T-helper 2 cell (primary cell): ENCODE data around the gene KRTCAP3.
"Not testable (repeated sequence)": the region's sequence is repeated elsewhere in the genome, so short reads cannot be mapped to it uniquely, and the experiment has no call there.

Source experiments
- DNase-seq, 5 experiments: peaks; one replicate each; pipeline versions ENCODE4 v3.0.0 to v3.0.0-alpha.2; 2012 to 2022
- total RNA-seq, 2 donors: gene quantifications; one replicate each; lab custom pipeline; 2026; lab: John Stamatoyannopoulos, UW

Gene KRTCAP3, protein sequence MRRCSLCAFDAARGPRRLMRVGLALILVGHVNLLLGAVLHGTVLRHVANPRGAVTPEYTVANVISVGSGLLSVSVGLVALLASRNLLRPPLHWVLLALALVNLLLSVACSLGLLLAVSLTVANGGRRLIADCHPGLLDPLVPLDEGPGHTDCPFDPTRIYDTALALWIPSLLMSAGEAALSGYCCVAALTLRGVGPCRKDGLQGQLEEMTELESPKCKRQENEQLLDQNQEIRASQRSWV
- 3.2 to 5.3 reads per million in 2 donors for total RNA-seq

DNA sequence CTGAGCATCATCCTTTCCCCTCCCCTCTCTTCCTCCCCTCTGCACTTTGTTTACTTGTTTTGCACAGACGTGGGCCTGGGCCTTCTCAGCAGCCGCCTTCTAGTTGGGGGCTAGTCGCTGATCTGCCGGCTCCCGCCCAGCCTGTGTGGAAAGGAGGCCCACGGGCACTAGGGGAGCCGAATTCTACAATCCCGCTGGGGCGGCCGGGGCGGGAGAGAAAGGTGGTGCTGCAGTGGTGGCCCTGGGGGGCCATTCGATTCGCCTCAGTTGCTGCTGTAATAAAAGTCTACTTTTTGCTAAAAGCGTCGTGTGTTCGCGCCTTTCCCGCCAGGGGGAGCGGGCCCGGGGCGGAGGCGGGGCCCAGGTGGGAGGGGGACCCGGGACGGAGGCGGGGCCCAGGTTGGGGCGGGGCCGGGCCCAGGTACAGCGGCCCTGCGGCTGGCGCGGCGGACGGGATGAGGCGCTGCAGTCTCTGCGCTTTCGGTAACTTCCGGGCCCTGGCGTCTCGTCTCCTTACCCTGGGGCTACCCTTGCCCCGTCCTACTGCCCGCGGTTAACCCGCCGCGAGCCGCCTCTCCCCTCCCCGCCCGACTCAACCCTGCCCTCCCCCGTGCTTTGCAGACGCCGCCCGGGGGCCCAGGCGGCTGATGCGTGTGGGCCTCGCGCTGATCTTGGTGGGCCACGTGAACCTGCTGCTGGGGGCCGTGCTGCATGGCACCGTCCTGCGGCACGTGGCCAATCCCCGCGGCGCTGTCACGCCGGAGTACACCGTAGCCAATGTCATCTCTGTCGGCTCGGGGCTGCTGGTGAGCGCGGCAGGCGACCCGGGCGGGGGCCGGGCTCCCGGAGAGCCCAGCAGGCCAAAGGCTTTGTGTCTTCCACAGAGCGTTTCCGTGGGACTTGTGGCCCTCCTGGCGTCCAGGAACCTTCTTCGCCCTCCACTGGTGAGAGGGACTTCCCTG, at the start of gene KRTCAP3:
KRTCAP3 (plus strand) TSS at position 424 of the 962 bp plus-strand sequence; CDS start at position 456, 32 bp downstream.
- peak; percentile 18 to 52 (median 32) for DNase-seq

DNA sequence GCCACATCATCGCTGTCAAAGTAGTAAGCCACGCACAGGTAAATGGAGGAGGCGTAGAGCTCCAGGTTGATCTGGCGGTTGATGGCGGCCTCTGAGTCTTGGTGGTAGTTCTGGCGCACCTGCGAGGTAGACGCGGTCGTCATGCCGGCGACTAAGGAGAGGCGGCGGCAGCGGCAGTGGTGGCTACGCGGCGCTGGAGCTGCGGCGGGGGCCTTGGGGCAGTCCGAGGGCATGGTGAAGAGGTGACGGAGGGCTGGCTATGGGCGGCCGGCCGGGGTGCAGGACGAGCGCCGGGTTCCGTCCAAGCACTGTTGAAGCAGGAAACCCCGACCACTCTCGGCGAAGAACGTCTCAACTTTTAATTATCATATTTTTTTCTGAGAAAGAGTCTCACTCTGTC, 49.0 kb upstream of the KRTCAP3 start:
- no peak for DNase-seq

DNA sequence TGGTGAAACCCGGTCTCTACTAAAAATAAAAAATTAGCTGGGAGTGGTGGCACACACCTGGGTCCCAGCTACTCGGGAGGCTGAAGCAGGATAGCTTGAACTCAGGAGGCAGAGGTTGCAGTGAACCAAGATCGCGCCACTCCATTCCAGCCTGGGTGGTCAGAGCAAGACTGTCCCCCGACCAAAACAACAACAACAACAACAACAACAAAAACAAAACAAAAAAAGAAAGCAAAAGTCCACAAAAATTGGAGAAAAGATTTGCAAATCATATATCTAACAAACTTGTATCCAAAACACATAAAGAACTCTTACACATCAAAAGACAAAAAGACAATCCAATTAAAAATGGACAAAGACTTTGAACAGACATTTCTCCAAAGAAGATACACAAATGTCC, 43.2 kb upstream of the KRTCAP3 start:
- no peak for DNase-seq

GRCh38 chr2:27400348-27401135, 41.6 kb upstream of the KRTCAP3 start:
- DNase-seq: no peak

- DNase-seq: no peak
Measured at GRCh38 chr2:27407798-27408491, 34.2 kb upstream of the KRTCAP3 start.

- peak in 1 of 5 experiments; percentile 24 for DNase-seq
Measured at GRCh38 chr2:27408601-27409320, 33.4 kb upstream of the KRTCAP3 start.

- DNase-seq: peak; percentile 90 to 97 (median 96)
Measured at GRCh38 chr2:27409321-27410073, 32.7 kb upstream of the KRTCAP3 start, which contains the start of gene PPM1G. Gene PPM1G (minus strand): TSS chr2:27409591. CDS start chr2:27409422, 169 bp downstream.

- no peak for DNase-seq
Measured at GRCh38 chr2:27412419-27413152, 29.6 kb upstream of the KRTCAP3 start.

- DNase-seq: no peak
Measured at GRCh38 chr2:27416151-27416550, 26.0 kb upstream of the KRTCAP3 start.

DNA sequence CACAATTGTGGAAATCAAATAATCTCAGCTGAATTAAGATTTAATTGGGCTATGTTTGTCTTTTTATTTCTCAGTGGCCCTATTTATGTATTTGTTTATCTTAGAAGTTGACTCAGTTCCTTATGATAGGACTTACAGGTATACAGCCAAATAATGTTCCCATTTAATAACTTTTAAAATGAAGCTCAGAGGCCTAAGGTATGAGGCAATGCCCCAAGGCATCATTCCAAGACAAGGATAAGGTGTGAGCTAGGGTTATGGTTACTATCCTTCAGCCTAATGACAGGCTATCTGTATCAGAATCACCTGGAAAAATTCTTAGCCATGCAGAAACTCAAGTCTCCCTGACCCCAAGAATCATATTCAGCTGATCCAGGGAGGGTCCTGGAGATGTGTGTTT, 21.2 kb upstream of the KRTCAP3 start:
- DNase-seq: no peak

- no peak for DNase-seq
Measured at GRCh38 chr2:27421660-27422250, 20.4 kb upstream of the KRTCAP3 start.

DNA sequence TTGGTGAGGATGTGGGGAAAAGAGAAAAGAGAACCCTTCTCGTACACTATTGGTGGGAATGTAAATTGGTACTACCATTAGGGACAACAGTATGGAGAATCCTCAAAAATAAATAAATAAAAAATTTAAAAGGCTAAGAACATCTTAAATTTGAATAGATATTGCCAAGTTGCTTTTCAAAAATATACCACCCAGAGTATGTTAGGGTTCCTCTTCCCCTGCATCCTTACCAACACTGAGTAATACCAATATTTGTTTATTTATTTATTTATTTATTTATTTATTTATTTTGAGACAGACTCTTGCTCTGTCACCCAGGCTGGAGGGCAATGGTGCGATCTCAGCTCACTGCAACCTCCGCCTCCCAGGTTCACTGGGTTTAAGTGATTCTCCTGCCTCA, 19.2 kb upstream of the KRTCAP3 start:
- no peak for DNase-seq

DNA sequence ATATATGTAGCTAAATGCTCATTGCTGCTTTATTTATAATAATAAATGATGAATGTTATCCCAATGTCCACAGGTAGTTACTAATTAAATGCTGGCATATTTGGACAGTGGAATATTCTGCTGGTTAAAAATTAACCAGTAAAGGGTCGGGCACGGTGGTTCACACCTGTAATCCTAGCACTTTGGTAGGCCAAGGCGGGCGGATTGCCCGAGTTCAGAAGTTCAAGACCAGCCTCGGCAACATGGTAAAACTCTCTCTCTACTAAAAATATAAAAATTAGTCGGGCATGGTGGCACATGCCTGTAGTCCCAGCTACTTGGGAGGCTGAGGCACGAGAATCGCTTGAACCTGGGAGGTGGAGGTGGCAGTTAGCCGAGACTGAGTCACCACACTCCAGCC, 17.1 kb upstream of the KRTCAP3 start:
- not testable (repeated sequence) for DNase-seq

GRCh38 chr2:27427863-27428212, 14.3 kb upstream of the KRTCAP3 start:
- DNase-seq: no peak

- peak; percentile 78 to 94 (median 86) for DNase-seq
Measured at GRCh38 chr2:27428213-27428977, 13.8 kb upstream of the KRTCAP3 start, which contains the start of gene NRBP1. Gene NRBP1 (plus strand): TSS chr2:27428631. CDS start chr2:27433274, 4,643 bp downstream.

DNA sequence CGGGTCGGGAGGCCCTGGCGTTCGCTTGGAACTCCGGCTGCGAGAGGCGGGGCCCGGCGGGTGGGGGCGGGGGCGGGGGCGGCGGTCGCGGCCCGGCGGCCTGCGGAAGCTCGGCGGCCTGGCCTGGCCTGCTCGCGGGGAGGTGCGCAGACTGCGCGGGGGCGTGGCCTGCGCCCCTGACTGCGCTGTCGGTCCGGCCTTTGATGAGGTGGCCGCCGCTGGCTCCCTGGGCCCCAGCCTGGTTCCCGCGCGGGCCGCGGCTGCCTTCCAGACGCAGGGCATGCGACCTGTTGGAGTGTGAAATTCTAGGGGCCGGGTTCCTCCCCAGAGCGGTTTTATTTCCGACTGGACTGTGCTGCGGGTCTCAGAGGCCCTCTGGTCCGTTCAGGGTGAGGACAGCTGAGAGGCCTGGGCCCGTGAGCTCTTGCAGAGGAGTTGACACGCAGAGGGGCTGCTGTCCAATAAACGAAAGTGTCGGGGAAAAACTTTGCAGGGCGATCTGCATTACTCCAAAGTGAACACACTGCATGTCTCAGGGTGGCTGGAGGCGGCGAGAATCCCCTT, 13.1 kb upstream of the KRTCAP3 start:
- DNase-seq: peak; percentile 39 to 88 (median 56)

- peak in 1 of 5 experiments; percentile 48 for DNase-seq
Measured at GRCh38 chr2:27431395-27431794, 10.8 kb upstream of the KRTCAP3 start.

DNA sequence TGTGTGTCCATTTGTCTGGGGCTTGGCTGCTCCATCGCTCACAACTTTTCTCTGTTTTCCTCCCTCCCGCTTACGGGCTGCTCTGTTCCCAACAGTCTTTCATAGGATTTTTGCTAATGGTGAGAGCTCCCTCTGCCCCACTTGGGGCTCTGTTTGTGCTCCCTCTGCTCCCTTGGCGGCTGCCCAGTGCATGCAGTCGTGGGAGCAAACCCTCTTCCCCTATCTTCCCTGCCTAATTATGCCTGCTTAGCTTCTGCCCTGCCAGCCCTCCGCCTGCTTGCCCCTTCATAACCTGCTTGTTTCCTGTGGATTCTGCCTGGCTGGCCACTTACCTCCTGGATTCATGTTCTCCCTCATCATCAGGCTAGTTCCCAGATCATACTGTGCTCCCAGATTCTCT, 6.6 kb upstream of the KRTCAP3 start:
- DNase-seq: no peak
